OCI-LY1 (cell line): ENCODE results near the gene MRPL28.

ENCODE experiments used
- CTCF ChIP-seq: fragments of 200-600 bp; sonication (generic), shearing (Covaris generic); IDR thresholded peaks from 2 replicates; pipeline ENCODE4 v1.5.1; 2017; ENCODE audit warnings: mild to moderate bottlenecking, antibody characterized with exemption, low read length, moderate library complexity, mixed read lengths
- EZH2 ChIP-seq: fragments of 200-600 bp; sonication (generic), shearing (Covaris generic); IDR thresholded peaks from 2 replicates; pipeline ENCODE4 v1.8.0; 2017; ENCODE audit warnings: borderline replicate concordance, mixed run types, mild to moderate bottlenecking, antibody characterized with exemption, low read length, moderate library complexity, mixed read lengths

GRCh38 chr16:410516-411178 lies 40.3 kb upstream of the MRPL28 start:
- TF ChIP-seq EZH2 (no peak), CTCF (no peak)
